Measurements from ENCODE around the gene RASSF6.
"Not testable (repeated sequence)": the region's sequence is repeated elsewhere in the genome, so short reads cannot be mapped to it uniquely, and the experiment has no call there.

The RASSF6 gene

GRCh38 chr4:73620115-73620792 lies at the start of gene RASSF6:
Gene RASSF6 (minus strand): TSS chr4:73620436. CDS start chr4:73611795, 8,641 bp downstream.
- peak; percentile 96 for DNase-seq (ENCODE audit: low spot score)

GRCh38 chr4:73669410-73670183 lies 49.4 kb upstream of the RASSF6 start:
- no peak for DNase-seq (ENCODE audit: low spot score)

- peak; percentile 66 for DNase-seq (ENCODE audit: low spot score)
Observed at GRCh38 chr4:73668782-73669201, 48.6 kb upstream of the RASSF6 start.

GRCh38 chr4:73665924-73666323 lies 45.7 kb upstream of the RASSF6 start:
- peak; percentile 39 for DNase-seq (ENCODE audit: low spot score)

GRCh38 chr4:73664470-73664869 lies 44.2 kb upstream of the RASSF6 start:
- no peak for DNase-seq (ENCODE audit: low spot score)

GRCh38 chr4:73663576-73663975 lies 43.3 kb upstream of the RASSF6 start:
- no peak for DNase-seq (ENCODE audit: low spot score)

- peak; percentile 80 for DNase-seq (ENCODE audit: low spot score)
Observed at GRCh38 chr4:73662709-73663546, 42.7 kb upstream of the RASSF6 start.

GRCh38 chr4:73661646-73662119 lies 41.4 kb upstream of the RASSF6 start:
- peak; percentile 100 for DNase-seq (ENCODE audit: low spot score)

- DNase-seq (ENCODE audit: low spot score): no peak
Observed at GRCh38 chr4:73660808-73661207, 40.6 kb upstream of the RASSF6 start.

- peak; percentile 67 for DNase-seq (ENCODE audit: low spot score)
Observed at GRCh38 chr4:73653695-73654106, 33.5 kb upstream of the RASSF6 start.

- no peak for DNase-seq (ENCODE audit: low spot score)
Observed at GRCh38 chr4:73650250-73650649, 30.0 kb upstream of the RASSF6 start.

- no peak for DNase-seq (ENCODE audit: low spot score)
Observed at GRCh38 chr4:73648478-73648877, 28.2 kb upstream of the RASSF6 start.

- DNase-seq (ENCODE audit: low spot score): no peak
Observed at GRCh38 chr4:73646117-73646516, 25.9 kb upstream of the RASSF6 start.

- DNase-seq (ENCODE audit: low spot score): no peak
Observed at GRCh38 chr4:73631565-73632226, 11.5 kb upstream of the RASSF6 start.

- not testable (repeated sequence) for DNase-seq (ENCODE audit: low spot score)
Observed at GRCh38 chr4:73628834-73629233, 8.6 kb upstream of the RASSF6 start.

- no peak for DNase-seq (ENCODE audit: low spot score)
Observed at GRCh38 chr4:73621357-73621756, 1.1 kb upstream of the RASSF6 start.

- no peak for DNase-seq (ENCODE audit: low spot score)
Observed at GRCh38 chr4:73619346-73619745, 890 bp downstream of the RASSF6 start.

- DNase-seq (ENCODE audit: low spot score): peak; percentile 59
Observed at GRCh38 chr4:73617256-73617655, 3.0 kb downstream of the RASSF6 start.

GRCh38 chr4:73615613-73616012 lies 4.6 kb downstream of the RASSF6 start:
- DNase-seq (ENCODE audit: low spot score): peak; percentile 82

GRCh38 chr4:73614311-73614867 lies 5.8 kb downstream of the RASSF6 start:
- DNase-seq (ENCODE audit: low spot score): no peak

GRCh38 chr4:73613130-73613529 lies 7.1 kb downstream of the RASSF6 start:
- peak; percentile 93 for DNase-seq (ENCODE audit: low spot score)

Measured in kidney tubule cell (primary cell).